GM12801 (cell line): ENCODE measurements around the gene SPAG7.

Experiments
- TF ChIP-seq, protein P1 (sequence below): IDR thresholded peaks from one replicate; pipeline ENCODE4 v1.5.1; 2011; ENCODE audit warnings: control low read depth; ENCODE audit not compliant: insufficient read length; ENCODE audit errors: extremely low read depth

SPAG7 gene

GRCh38 chr17:4967539-4968485, at the start of gene SPAG7:
SPAG7 (minus strand) TSS chr17:4967817; CDS start chr17:4967804, 13 bp downstream.
- TF ChIP-seq, protein P1, sequence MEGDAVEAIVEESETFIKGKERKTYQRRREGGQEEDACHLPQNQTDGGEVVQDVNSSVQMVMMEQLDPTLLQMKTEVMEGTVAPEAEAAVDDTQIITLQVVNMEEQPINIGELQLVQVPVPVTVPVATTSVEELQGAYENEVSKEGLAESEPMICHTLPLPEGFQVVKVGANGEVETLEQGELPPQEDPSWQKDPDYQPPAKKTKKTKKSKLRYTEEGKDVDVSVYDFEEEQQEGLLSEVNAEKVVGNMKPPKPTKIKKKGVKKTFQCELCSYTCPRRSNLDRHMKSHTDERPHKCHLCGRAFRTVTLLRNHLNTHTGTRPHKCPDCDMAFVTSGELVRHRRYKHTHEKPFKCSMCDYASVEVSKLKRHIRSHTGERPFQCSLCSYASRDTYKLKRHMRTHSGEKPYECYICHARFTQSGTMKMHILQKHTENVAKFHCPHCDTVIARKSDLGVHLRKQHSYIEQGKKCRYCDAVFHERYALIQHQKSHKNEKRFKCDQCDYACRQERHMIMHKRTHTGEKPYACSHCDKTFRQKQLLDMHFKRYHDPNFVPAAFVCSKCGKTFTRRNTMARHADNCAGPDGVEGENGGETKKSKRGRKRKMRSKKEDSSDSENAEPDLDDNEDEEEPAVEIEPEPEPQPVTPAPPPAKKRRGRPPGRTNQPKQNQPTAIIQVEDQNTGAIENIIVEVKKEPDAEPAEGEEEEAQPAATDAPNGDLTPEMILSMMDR: no peak

DNA sequence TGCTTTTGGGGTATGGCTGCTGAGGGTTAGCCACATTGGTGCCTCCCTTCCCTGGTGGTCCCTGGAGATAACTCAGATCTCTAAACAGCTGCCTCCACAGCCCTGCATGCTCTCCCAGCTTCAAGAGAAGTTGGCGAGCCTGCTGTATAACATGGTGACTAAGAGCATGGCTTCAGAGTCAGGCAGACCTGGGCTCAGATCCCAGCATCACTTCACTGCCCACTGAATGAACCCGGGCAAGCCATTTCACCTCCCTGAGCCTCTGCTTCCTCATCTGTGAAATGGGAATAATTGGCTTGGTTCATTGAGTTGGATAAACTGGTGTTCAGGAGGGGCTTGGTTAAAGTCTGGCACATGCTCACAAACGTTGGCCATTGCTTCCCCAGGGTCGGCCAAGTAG, 46.7 kb upstream of the SPAG7 start:
- TF ChIP-seq, protein P1: no peak

- TF ChIP-seq, protein P1: no peak
Measured at GRCh38 chr17:5011928-5012327, 44.3 kb upstream of the SPAG7 start.

- TF ChIP-seq, protein P1: no peak
Measured at GRCh38 chr17:5003214-5003867, 35.7 kb upstream of the SPAG7 start.

DNA sequence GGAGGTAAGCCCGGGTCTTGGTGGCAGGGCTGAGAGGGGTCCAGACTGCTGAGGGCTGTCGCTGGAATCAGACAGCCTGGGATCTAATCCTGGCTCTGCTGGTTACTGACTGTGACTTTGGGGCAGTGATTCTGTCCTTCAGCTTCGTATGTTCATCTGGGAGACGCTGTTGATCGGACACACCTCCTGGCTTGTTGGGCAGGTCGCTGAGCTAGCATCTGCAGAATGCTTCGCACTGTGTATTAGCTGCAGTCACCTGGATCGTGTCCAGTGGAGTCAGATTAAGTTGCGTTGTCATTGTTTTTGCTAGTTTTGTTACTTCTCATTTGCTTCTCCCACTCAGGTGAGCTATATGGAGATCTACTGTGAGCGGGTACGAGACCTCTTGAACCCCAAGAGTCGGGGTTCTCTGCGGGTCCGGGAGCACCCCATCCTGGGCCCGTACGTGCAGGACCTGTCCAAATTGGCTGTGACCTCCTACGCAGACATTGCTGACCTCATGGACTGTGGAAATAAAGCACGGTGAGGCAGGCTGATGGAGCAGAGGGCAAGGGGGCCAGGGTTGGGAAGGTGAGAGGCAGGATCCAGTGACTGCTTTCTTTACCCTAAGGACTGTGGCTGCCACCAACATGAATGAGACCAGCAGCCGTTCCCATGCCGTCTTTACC, 34.6 kb upstream of the SPAG7 start:
- TF ChIP-seq, protein P1: no peak

GRCh38 chr17:5000237-5000639, 32.6 kb upstream of the SPAG7 start:
- TF ChIP-seq, protein P1: no peak
